WTC11 (cell line): ENCODE measurements around the gene RPS6KA5. TPM values are rescaled to one million over a fixed set of nuclear protein-coding genes. Genes with fewer than 3 reads are reported as not detected.

Source experiments
- ATAC-seq: fragments of 200-7000 bp; cut with Tn5 transposase; 2 replicates; pipeline ENCODE4 v1.10.0; 2021; ENCODE audit warnings: mild to moderate bottlenecking, moderate library complexity
- CTCF ChIA-PET: fragments of 300-600 bp; sonication (Branson Sonifier 250); formaldehyde crosslinking; loops from one replicate; lab custom pipeline; 2021; ENCODE audit warnings: antibody characterized with exemption; lab: Charles Lee
- POLR2A ChIA-PET: fragments of 350-600 bp; sonication (Branson Sonifier 250); formaldehyde crosslinking; loops from one replicate; lab custom pipeline; 2021; ENCODE audit warnings: antibody characterized with exemption; lab: Charles Lee
- DNase-seq: peaks from one replicate; pipeline ENCODE4 v3.0.0; 2021; ENCODE audit warnings: low spot score
- H3K27ac Mint-ChIP-seq: 2 replicates; pipeline ENCODE4 v1.8.0; 2021; ENCODE audit warnings: mixed read lengths
- H3K27me3 Mint-ChIP-seq: 2 replicates; pipeline ENCODE4 v1.8.0; 2021; ENCODE audit warnings: low read depth, mild to moderate bottlenecking, moderate library complexity, mixed read lengths
- H3K36me3 Mint-ChIP-seq: 2 replicates; pipeline ENCODE4 v1.8.0; 2021; ENCODE audit warnings: mixed read lengths
- H3K4me1 Mint-ChIP-seq: 2 replicates; pipeline ENCODE4 v1.8.0; 2022; ENCODE audit warnings: mixed read lengths
- H3K4me3 Mint-ChIP-seq: 2 replicates; pipeline ENCODE4 v1.8.0; 2021; ENCODE audit warnings: mild to moderate bottlenecking, moderate library complexity, mixed read lengths
- H3K9me3 Mint-ChIP-seq: 2 replicates; pipeline ENCODE4 v1.8.0; 2021; ENCODE audit warnings: mixed read lengths
- AFF4 ChIP-seq: sonication (generic); formaldehyde crosslinking; IDR thresholded peaks from 2 replicates; pipeline ENCODE4 v1.8.1; 2023; ENCODE audit warnings: mild to moderate bottlenecking, missing genetic modification reagents, borderline replicate concordance
- AR ChIP-seq: fragments of 250-450 bp; sonication (Bioruptor Pico); IDR thresholded peaks from 2 replicates; pipeline ENCODE4 v1.9.0; 2021; ENCODE audit warnings: mild to moderate bottlenecking
- CREB1 ChIP-seq: sonication (generic); formaldehyde crosslinking; IDR thresholded peaks from 2 replicates; pipeline ENCODE4 v1.8.0; 2023; ENCODE audit warnings: mild to moderate bottlenecking, missing genetic modification reagents
- EMX1 ChIP-seq: fragments of 250-450 bp; sonication (Bioruptor Pico); IDR thresholded peaks from 2 replicates; pipeline ENCODE4 v1.8.0; 2021; ENCODE audit warnings: mild to moderate bottlenecking
- ERG ChIP-seq: fragments of 250-450 bp; sonication (Bioruptor Pico); IDR thresholded peaks from 2 replicates; pipeline ENCODE4 v1.8.0; 2021; ENCODE audit warnings: mild to moderate bottlenecking
- GRHL2 ChIP-seq: fragments of 250-450 bp; sonication (Bioruptor Pico); IDR thresholded peaks from 2 replicates; pipeline ENCODE4 v1.8.0; 2022; ENCODE audit warnings: mild to moderate bottlenecking, moderate library complexity; ENCODE audit not compliant: insufficient replicate concordance, severe bottlenecking
- HMGXB4 ChIP-seq: sonication (generic); formaldehyde crosslinking; IDR thresholded peaks from 2 replicates; pipeline ENCODE4 v1.8.1; 2023; ENCODE audit warnings: mild to moderate bottlenecking, moderate library complexity, missing genetic modification reagents
- IRF1 ChIP-seq: sonication (generic); formaldehyde crosslinking; IDR thresholded peaks from 2 replicates; pipeline ENCODE4 v1.8.0; 2023; ENCODE audit warnings: missing genetic modification reagents
- NR3C1 ChIP-seq: sonication (generic); formaldehyde crosslinking; conservative IDR thresholded peaks from 2 replicates; pipeline ENCODE4 v1.8.1; 2023; ENCODE audit warnings: low read depth, mild to moderate bottlenecking, missing genetic modification reagents
- SOX15 ChIP-seq: fragments of 250-450 bp; sonication (Bioruptor Pico); IDR thresholded peaks from 2 replicates; pipeline ENCODE4 v1.9.0; 2021; ENCODE audit warnings: mild to moderate bottlenecking
- TEAD1 ChIP-seq: sonication (generic); formaldehyde crosslinking; IDR thresholded peaks from 2 replicates; pipeline ENCODE4 v1.8.0; 2022; ENCODE audit warnings: mild to moderate bottlenecking, missing genetic modification reagents
- ZNF138 ChIP-seq: sonication (generic); formaldehyde crosslinking; conservative IDR thresholded peaks from 2 replicates; pipeline ENCODE4 v1.8.1; 2022; ENCODE audit warnings: mild to moderate bottlenecking, moderate library complexity, missing genetic modification reagents
- ZNF219 ChIP-seq: sonication (generic); formaldehyde crosslinking; IDR thresholded peaks from 2 replicates; pipeline ENCODE4 v1.8.0; 2023; ENCODE audit warnings: missing genetic modification reagents, mild to moderate bottlenecking, borderline replicate concordance
- ZNF281 ChIP-seq: sonication (generic); formaldehyde crosslinking; IDR thresholded peaks from 2 replicates; pipeline ENCODE4 v1.8.0; 2023; ENCODE audit warnings: mild to moderate bottlenecking, missing genetic modification reagents
- total RNA-seq: library from RNA; stranded (reverse); gene quantifications from 3 replicates; pipeline ENCODE4 v1.2.3, GENCODE V29; 2021

RPS6KA5 gene
- total RNA-seq, 1 experiment from 2014 or later: 5.2 TPM

GRCh38 chr14:90850487-90850886 lies 210.0 kb downstream of the RPS6KA5 start:
- H3K4me3 Mint-ChIP-seq: no peak overlapping the region
- peak; percentile 80 for ATAC-seq
- POLR2A ChIA-PET: no interaction called here
- no peak overlapping the region; the same call in 1 of the 2 replicates for H3K27ac Mint-ChIP-seq
- no peaks in the 10 kb centered on the region for H3K9me3 Mint-ChIP-seq
- no peaks in the 10 kb centered on the region for H3K27me3 Mint-ChIP-seq
- no peak for TF ChIP-seq ZNF219
- no peak for TF ChIP-seq TEAD1 (CRISPR knock-in tag)
- no peak for TF ChIP-seq GRHL2 (CRISPR knock-in tag)
- no peak for TF ChIP-seq AR
- TF ChIP-seq SOX15: no peak
- TF ChIP-seq IRF1: no peak
- TF ChIP-seq EMX1 (CRISPR knock-in tag): no peak
- TF ChIP-seq AFF4 (CRISPR knock-in tag): no peak
- TF ChIP-seq HMGXB4: no peak
- no peak for TF ChIP-seq ERG (CRISPR knock-in tag)
- TF ChIP-seq NR3C1: no peak
- no peak for TF ChIP-seq ZNF281 (CRISPR knock-in tag)
- TF ChIP-seq CREB1 (CRISPR knock-in tag): no peak
- TF ChIP-seq ZNF138 (CRISPR knock-in tag): no peak
- TF ChIP-seq, all 79 proteins: peak for 0
- no peaks in the 10 kb centered on the region for H3K36me3 Mint-ChIP-seq
- no peak for DNase-seq
- CTCF ChIA-PET: interaction anchor here (3.1 kb wide), 1 partner anchor 34 kb away, joined by 15 read pairs; the partner anchor contains the start of gene TTC7B
- H3K4me1 Mint-ChIP-seq: peaks cover 11% of the 10 kb centered on the region
